Endothelial cell (in vitro differentiated cells): ENCODE measurements around the gene SLC6A18. TPM values are rescaled to one million over a fixed set of nuclear protein-coding genes. Genes with fewer than 3 reads are reported as not detected.
A peak's percentile ranks its signal among the peaks of the same experiment; 100 is the strongest.

Source experiments
- DNase-seq: peaks from one replicate; pipeline ENCODE4 v3.0.0; 2021; ENCODE audit warnings: low spot score
- H3K27ac Mint-ChIP-seq: one replicate; pipeline ENCODE4 v1.8.0; 2021; ENCODE audit warnings: mixed read lengths, inconsistent platforms; ENCODE audit not compliant: unreplicated experiment
- H3K27me3 Mint-ChIP-seq: one replicate; pipeline ENCODE4 v1.8.0; 2021; ENCODE audit warnings: mild to moderate bottlenecking, moderate library complexity, mixed read lengths, inconsistent platforms; ENCODE audit not compliant: unreplicated experiment
- H3K36me3 Mint-ChIP-seq: one replicate; pipeline ENCODE4 v1.8.0; 2021; ENCODE audit warnings: mild to moderate bottlenecking, low read depth, mixed read lengths, inconsistent platforms; ENCODE audit not compliant: unreplicated experiment
- H3K4me1 Mint-ChIP-seq: one replicate; pipeline ENCODE4 v1.8.0; 2021; ENCODE audit warnings: mild to moderate bottlenecking, mixed read lengths, inconsistent platforms; ENCODE audit not compliant: unreplicated experiment
- H3K4me3 Mint-ChIP-seq: one replicate; pipeline ENCODE4 v1.8.0; 2021; ENCODE audit warnings: mild to moderate bottlenecking, mixed read lengths, inconsistent platforms; ENCODE audit not compliant: unreplicated experiment
- H3K9me3 Mint-ChIP-seq: one replicate; pipeline ENCODE4 v1.8.0; 2021; ENCODE audit warnings: mixed read lengths, inconsistent platforms; ENCODE audit not compliant: unreplicated experiment
- CTCF ChIP-seq: fragments of 200-600 bp; sonication (generic); IDR thresholded peaks from one replicate; pipeline ENCODE4 v1.5.0; 2021; ENCODE audit warnings: antibody characterized with exemption; ENCODE audit not compliant: unreplicated experiment
- total RNA-seq: library from RNA; stranded (reverse); fragmentation: NEBNext Ultra II Directional; extraction: Animal tissue kit (Norgen Biotek cat#: 25700); gene quantifications from one replicate; pipeline ENCODE4 v1.2.1, GENCODE V29; 2021; ENCODE audit not compliant: unreplicated experiment

The SLC6A18 gene
- total RNA-seq, 1 donor from 2014 or later, result not detected

- H3K4me1 Mint-ChIP-seq, result no peaks in the 10 kb centered on the region
- H3K36me3 Mint-ChIP-seq, result no peaks in the 10 kb centered on the region
- no peak for TF ChIP-seq CTCF
- H3K27me3 Mint-ChIP-seq, result peaks cover 5% of the 10 kb centered on the region
- no peak for DNase-seq
- H3K4me3 Mint-ChIP-seq, result no peak overlapping the region
- H3K9me3 Mint-ChIP-seq, result no peaks in the 10 kb centered on the region
- no peak overlapping the region for H3K27ac Mint-ChIP-seq
Observed at GRCh38 chr5:1186351-1187233, 38.6 kb upstream of the SLC6A18 start.

GRCh38 chr5:1187234-1187949 lies 37.8 kb upstream of the SLC6A18 start:
- no peak for TF ChIP-seq CTCF
- H3K36me3 Mint-ChIP-seq, result no peaks in the 10 kb centered on the region
- no peak overlapping the region for H3K4me3 Mint-ChIP-seq
- peaks cover 5% of the 10 kb centered on the region for H3K27me3 Mint-ChIP-seq
- no peak overlapping the region for H3K27ac Mint-ChIP-seq
- H3K4me1 Mint-ChIP-seq, result no peaks in the 10 kb centered on the region
- H3K9me3 Mint-ChIP-seq, result no peaks in the 10 kb centered on the region
- no peak for DNase-seq

DNA sequence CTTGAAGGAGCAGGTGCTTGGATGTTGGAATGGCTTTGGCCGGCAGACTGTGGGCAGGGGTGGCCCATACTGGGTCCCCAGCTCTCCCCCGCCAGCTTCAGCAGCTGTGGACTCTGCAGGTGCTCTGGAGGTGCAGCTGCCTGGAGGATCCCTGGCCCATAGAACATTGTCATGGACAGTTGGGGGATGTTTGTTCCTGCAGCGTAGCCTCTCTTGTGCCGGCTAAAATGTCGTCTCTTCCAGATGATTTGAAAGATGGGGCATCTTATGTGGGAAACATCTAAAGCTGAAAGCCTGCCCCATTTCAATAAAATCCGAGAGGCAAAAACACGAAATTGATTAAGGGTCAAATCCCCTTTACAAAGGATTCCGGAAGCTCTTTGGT lies 37.2 kb upstream of the SLC6A18 start:
- H3K36me3 Mint-ChIP-seq, result no peaks in the 10 kb centered on the region
- peaks cover 5% of the 10 kb centered on the region for H3K27me3 Mint-ChIP-seq
- no peaks in the 10 kb centered on the region for H3K4me1 Mint-ChIP-seq

DNA sequence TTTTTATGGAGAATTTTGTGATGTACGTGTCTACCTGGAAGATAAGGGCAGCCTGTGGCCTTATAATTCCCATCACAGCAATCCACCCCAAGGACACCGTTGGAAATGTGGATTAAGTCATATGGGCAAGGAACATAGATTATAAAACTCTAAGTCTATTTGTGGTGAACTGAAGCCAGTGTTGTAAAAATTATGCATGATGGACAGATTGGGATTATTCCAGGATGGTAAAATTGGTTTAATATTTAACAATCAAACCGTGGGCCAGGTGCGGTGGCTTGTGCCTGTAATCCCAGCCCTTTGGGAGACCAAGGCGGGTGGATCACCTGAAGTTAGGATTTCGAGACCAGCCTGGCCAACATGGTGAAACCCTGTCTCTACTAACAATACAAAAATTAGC lies 36.7 kb upstream of the SLC6A18 start:
- H3K4me3 Mint-ChIP-seq, result no peak overlapping the region
- H3K27me3 Mint-ChIP-seq, result peaks cover 2% of the 10 kb centered on the region
- H3K36me3 Mint-ChIP-seq, result no peaks in the 10 kb centered on the region
- no peak for DNase-seq
- no peaks in the 10 kb centered on the region for H3K4me1 Mint-ChIP-seq
- no peak for TF ChIP-seq CTCF
- no peak overlapping the region for H3K27ac Mint-ChIP-seq
- no peaks in the 10 kb centered on the region for H3K9me3 Mint-ChIP-seq

More for the DNA sequence above, 37.2 kb upstream of the SLC6A18 start:
- Mint-ChIP-seq H3K27ac (no peak overlapping the region), H3K4me3 (peak overlapping the region; percentile 28), H3K9me3 (no peaks in the 10 kb centered on the region)
- no peak for TF ChIP-seq CTCF
- DNase-seq, result no peak

DNA sequence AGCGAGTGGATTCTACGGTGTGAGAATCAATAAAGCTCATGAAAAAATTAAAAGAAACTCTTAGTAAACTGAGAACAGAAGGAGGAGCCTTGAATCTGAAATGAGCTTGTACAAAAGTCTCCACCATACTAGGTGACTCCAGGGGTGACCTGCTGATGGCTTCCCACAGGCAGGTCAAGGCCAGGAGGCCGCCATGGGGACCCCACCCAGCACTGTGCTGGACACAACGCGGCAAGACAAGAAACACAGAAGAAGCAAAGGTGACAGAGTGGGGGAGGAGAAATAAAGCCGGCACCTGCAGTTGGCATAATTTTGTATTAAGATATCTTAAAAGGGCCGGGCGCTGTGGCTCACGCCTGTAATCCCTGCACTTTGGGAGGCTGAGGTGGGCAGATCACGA lies 35.9 kb upstream of the SLC6A18 start:
- Mint-ChIP-seq H3K4me1 (no peaks in the 10 kb centered on the region), H3K4me3 (no peak overlapping the region), H3K9me3 (no peaks in the 10 kb centered on the region), H3K27ac (no peak overlapping the region), H3K36me3 (no peaks in the 10 kb centered on the region), H3K27me3 (peaks cover 2% of the 10 kb centered on the region)
- DNase-seq, result no peak
- no peak for TF ChIP-seq CTCF
